Smooth muscle cell (in vitro differentiated cells): ENCODE measurements around the gene CBX2. TPM values are rescaled to one million over a fixed set of nuclear protein-coding genes. Genes with fewer than 3 reads are reported as not detected.

Experiments
- DNase-seq: peaks from one replicate; lab custom pipeline; 2025; ENCODE audit not compliant: unreplicated experiment; lab: John Stamatoyannopoulos, UW
- H2AFZ ChIP-seq: fragments of 200-600 bp; sonication (generic); 2 replicates; pipeline ENCODE4 v1.6.0; 2016; ENCODE audit warnings: antibody characterized with exemption, low read depth, mild to moderate bottlenecking
- H3F3A ChIP-seq: fragments of 200-600 bp; sonication (generic); 2 replicates; pipeline ENCODE4 v1.6.0; 2017; ENCODE audit warnings: antibody characterized with exemption, low read depth
- H3K27ac ChIP-seq: fragments of 200-600 bp; sonication (generic); 2 replicates; pipeline ENCODE4 v1.5.1; 2016; ENCODE audit warnings: low read depth, mild to moderate bottlenecking
- H3K27me3 ChIP-seq: fragments of 200-600 bp; sonication (generic); 2 replicates; pipeline ENCODE4 v1.6.1; 2016; ENCODE audit warnings: low read depth, mild to moderate bottlenecking
- H3K36me3 ChIP-seq: fragments of 200-600 bp; sonication (generic); 2 replicates; pipeline ENCODE4 v1.5.1; 2016; ENCODE audit warnings: low read depth
- H3K4me1 ChIP-seq: fragments of 200-600 bp; sonication (generic); 2 replicates; pipeline ENCODE4 v1.5.1; 2016; ENCODE audit warnings: low read depth
- H3K4me2 ChIP-seq: fragments of 200-600 bp; sonication (generic); 2 replicates; pipeline ENCODE4 v1.6.0; 2016; ENCODE audit warnings: mild to moderate bottlenecking
- H3K4me3 ChIP-seq: fragments of 200-600 bp; sonication (generic); 2 replicates; pipeline ENCODE4 v1.5.1; 2016; ENCODE audit warnings: mild to moderate bottlenecking
- H3K79me2 ChIP-seq: fragments of 200-600 bp; sonication (generic); 2 replicates; pipeline ENCODE4 v1.6.0; 2016; ENCODE audit warnings: low read depth, mild to moderate bottlenecking
- H3K9ac ChIP-seq: fragments of 200-600 bp; sonication (generic); 2 replicates; pipeline ENCODE4 v1.6.0; 2016; ENCODE audit warnings: low read depth
- H3K9me3 ChIP-seq: fragments of 200-600 bp; sonication (generic); replicated peaks from 2 replicates; pipeline ENCODE4 v1.5.1; 2016; ENCODE audit warnings: low read depth
- H4K20me1 ChIP-seq: fragments of 200-600 bp; sonication (generic); 2 replicates; pipeline ENCODE4 v1.6.0; 2016; ENCODE audit warnings: low read depth
- CTCF ChIP-seq: fragments of 200-600 bp; sonication (generic); IDR thresholded peaks from 2 replicates; pipeline ENCODE4 v1.5.1; 2017; ENCODE audit warnings: borderline replicate concordance, mild to moderate bottlenecking, antibody characterized with exemption; ENCODE audit not compliant: insufficient read depth, poor library complexity, severe bottlenecking
- WGBS: methylation state at CpG from one replicate; pipeline ENCODE4 v1.1.7; 2016; ENCODE audit warnings: low lambda C conversion rate; 5-methylcytosine and 5-hydroxymethylcytosine counted together
- polyA plus RNA-seq: library from polyadenylated mRNA; unstranded; fragments of >200 nt; fragmentation: Nextera tagmentation; extraction: Ambion mirVana; gene quantifications from 2 replicates; pipeline ENCODE4 v1.2.1, GENCODE V29; 2016
- total RNA-seq: library from RNA; depleted of rRNA; stranded (reverse); fragments of >200 nt; gene quantifications from 2 replicates; pipeline ENCODE4 v1.2.3, GENCODE V29; 2014

Gene CBX2
- total and polyA plus RNA-seq, 2 experiments from 2014 or later, result 4.0 to 10.1 TPM

DNA sequence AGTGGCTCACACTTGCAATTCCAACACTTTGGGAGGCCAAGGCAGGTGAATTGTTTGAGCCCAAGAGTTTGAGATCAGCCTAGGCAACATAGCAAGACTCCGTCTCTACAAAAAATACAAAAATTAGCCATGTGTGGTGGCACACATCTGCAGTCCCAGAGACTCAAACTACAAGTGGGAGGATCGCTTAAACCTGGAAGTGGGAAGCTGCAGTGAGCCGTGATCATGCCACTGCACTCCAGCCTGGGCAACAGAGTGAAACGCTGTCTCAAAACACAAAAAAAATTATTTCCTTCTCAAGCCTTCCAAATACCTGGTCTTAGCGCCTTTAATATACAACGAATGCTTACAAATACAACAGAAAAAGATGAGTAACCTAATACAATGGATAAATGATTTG, 19.7 kb upstream of the CBX2 start:
- Histone ChIP-seq H3K36me3 (no peaks in the 10 kb centered on the region), H3K27ac (no peak overlapping the region), H3K4me3 (no peak overlapping the region), H3K4me1 (no peaks in the 10 kb centered on the region), H3F3A (no peaks in the 10 kb centered on the region), H4K20me1 (no peaks in the 10 kb centered on the region), H3K9ac (no peak overlapping the region), H2AFZ (no peak overlapping the region), H3K27me3 (peaks cover 10% of the 10 kb centered on the region), H3K4me2 (no peak overlapping the region), H3K79me2 (no peaks in the 10 kb centered on the region), H3K9me3 (no peaks in the 10 kb centered on the region)
- DNase-seq, result no peak
- WGBS, result 93% methylated on average over 6 of the region's 6 CpGs
- TF ChIP-seq CTCF, result no peak

GRCh38 chr17:79760197-79760906, 17.6 kb upstream of the CBX2 start:
- Histone ChIP-seq H3K9me3 (no peaks in the 10 kb centered on the region), H3K36me3 (no peaks in the 10 kb centered on the region), H3F3A (no peaks in the 10 kb centered on the region), H3K9ac (no peak overlapping the region), H3K4me3 (no peak overlapping the region), H3K27me3 (peaks cover 3% of the 10 kb centered on the region), H3K27ac (no peak overlapping the region), H3K4me1 (no peaks in the 10 kb centered on the region), H3K79me2 (no peaks in the 10 kb centered on the region), H2AFZ (no peak overlapping the region), H4K20me1 (no peaks in the 10 kb centered on the region), H3K4me2 (no peak overlapping the region)
- TF ChIP-seq CTCF, result no peak
- whole genome bisulfite sequencing, result 92% methylated on average over 21 of the region's 21 CpGs
- DNase-seq, result no peak

DNA sequence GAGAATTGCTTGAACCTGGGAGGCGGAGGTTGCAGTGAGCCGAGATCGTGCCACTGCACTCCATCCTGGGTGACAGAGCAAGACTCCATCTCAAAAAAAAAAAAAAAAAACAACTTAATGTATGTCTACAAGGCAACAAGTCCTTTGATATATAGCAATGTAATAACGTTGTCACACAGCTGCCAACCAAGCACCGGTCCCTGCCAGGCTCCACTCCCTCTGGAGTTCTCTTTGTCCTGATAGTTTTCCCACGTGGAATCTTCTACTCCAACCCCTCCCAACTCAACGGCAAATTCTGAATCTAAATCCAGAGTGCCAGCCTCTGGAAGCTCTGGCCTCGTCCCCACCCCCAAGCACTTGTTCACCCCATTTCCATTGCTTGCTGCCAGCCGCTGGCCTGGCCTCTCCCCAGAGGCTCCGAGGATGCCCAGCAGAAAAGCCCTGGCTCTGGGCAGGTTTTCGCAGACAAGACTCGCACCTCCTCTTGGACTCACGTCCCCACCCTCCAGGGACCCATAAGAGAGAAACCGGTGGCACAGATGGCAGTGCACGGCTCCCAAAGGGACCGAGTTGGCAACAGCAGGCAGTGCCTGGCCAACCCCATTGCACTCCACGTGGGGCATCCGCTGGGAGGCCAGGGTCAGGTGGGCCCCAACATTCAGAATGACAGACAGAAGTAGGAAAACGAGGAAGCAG, 15.9 kb upstream of the CBX2 start:
- no peaks in the 10 kb centered on the region for H3F3A ChIP-seq
- no peak for TF ChIP-seq CTCF
- H3K4me1 ChIP-seq, result no peaks in the 10 kb centered on the region
- H3K4me3 ChIP-seq, result no peak overlapping the region
- H4K20me1 ChIP-seq, result no peaks in the 10 kb centered on the region
- DNase-seq, result no peak
- no peak overlapping the region for H3K4me2 ChIP-seq
- no peaks in the 10 kb centered on the region for H3K27me3 ChIP-seq
- no peaks in the 10 kb centered on the region for H3K36me3 ChIP-seq
- no peak overlapping the region for H3K9ac ChIP-seq
- H3K27ac ChIP-seq, result no peak overlapping the region
- no peaks in the 10 kb centered on the region for H3K9me3 ChIP-seq
- 92% methylated on average over 19 of the region's 19 CpGs for WGBS
- no peaks in the 10 kb centered on the region for H3K79me2 ChIP-seq
- H2AFZ ChIP-seq, result no peak overlapping the region
